GM10248 (cell line): Measurements from ENCODE around the gene AGBL3.
"Not testable (repeated sequence)": the region's sequence is repeated elsewhere in the genome, so short reads cannot be mapped to it uniquely, and the experiment has no call there.

Source experiments
- CTCF ChIA-PET: fragments of 300-600 bp; sonication (Branson Sonifier 250); formaldehyde crosslinking; extraction: SDS; loops from one replicate; lab custom pipeline; 2021; ENCODE audit warnings: antibody characterized with exemption; lab: Yijun Ruan, JAX
- POLR2A ChIA-PET: fragments of 350-650 bp; sonication (Branson Sonifier 250); formaldehyde crosslinking; extraction: SDS; loops from one replicate; lab custom pipeline; 2020; ENCODE audit warnings: antibody characterized with exemption; lab: Yijun Ruan, JAX
- DNase-seq: peaks from one replicate; pipeline ENCODE4 v3.0.0; 2012; ENCODE audit errors: extremely low spot score
- TF ChIP-seq, protein P1 (sequence below): IDR thresholded peaks from 2 replicates; pipeline ENCODE4 v1.5.1; 2012; ENCODE audit warnings: mild to moderate bottlenecking, low read depth; ENCODE audit errors: extremely low read depth, missing control alignments, control extremely low read depth

Gene AGBL3

GRCh38 chr7:135012229-135012628, 25.9 kb downstream of the AGBL3 start:
- POLR2A ChIA-PET = no interaction called here
- DNase-seq = no peak
- CTCF ChIA-PET = interaction anchor here (1.5 kb wide), 1 partner anchor 25 kb away, joined by 5 read pairs; no protein-coding TSS in a partner anchor
- TF ChIP-seq, protein P1, sequence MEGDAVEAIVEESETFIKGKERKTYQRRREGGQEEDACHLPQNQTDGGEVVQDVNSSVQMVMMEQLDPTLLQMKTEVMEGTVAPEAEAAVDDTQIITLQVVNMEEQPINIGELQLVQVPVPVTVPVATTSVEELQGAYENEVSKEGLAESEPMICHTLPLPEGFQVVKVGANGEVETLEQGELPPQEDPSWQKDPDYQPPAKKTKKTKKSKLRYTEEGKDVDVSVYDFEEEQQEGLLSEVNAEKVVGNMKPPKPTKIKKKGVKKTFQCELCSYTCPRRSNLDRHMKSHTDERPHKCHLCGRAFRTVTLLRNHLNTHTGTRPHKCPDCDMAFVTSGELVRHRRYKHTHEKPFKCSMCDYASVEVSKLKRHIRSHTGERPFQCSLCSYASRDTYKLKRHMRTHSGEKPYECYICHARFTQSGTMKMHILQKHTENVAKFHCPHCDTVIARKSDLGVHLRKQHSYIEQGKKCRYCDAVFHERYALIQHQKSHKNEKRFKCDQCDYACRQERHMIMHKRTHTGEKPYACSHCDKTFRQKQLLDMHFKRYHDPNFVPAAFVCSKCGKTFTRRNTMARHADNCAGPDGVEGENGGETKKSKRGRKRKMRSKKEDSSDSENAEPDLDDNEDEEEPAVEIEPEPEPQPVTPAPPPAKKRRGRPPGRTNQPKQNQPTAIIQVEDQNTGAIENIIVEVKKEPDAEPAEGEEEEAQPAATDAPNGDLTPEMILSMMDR = no peak

- ChIA-PET CTCF (interaction anchor here (1.1 to 1.2 kb wide), 2 partner anchors 18 to 22 kb away, joined by 3 read pairs; no protein-coding TSS in a partner anchor), POLR2A (no interaction called here)
- TF ChIP-seq, protein P1 = no peak
- DNase-seq = no peak
These were observed 37.3 kb downstream of the AGBL3 start for GRCh38 chr7:135023622-135024021.

DNA sequence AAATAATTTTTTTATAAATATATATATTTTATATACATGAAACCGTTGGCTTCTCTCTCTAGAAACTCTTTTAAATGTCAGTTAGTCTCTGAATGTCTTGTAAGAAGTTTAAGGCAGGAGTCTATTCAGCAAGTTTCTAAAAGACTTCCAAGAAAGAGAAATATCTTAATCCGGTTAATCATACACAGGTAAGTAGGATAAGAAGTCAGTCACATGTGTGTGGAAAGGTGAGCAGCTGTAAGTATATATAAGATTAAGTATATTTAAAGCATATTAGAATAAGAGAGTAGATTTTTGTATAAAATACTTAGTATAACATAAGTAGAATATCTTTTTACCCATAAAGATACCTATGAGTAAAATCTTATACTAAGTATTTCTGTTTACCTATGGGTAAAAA, 48.9 kb downstream of the AGBL3 start:
- CTCF ChIA-PET = no interaction called here

DNA sequence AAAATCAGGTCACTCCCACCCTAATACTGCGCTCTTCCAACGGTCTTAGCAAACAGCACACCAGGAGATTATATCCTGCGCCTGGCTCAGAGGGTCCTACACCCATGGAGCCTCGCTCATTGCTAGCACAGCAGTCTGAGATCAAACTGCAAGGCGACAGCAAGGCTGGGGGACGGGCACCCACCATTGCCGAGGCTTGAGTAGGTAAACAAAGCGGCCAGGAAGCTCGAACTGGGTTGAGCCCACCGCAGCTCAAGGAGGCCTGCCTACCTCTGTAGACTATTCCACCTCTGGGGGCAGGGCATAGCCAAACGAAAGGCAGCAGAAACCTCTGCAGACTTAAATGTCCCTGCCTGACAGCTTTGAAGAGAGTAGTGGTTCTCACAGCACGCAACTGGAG, 80.7 kb downstream of the AGBL3 start:
- POLR2A ChIA-PET, CTCF ChIA-PET, DNase-seq: not testable (repeated sequence)

More for the DNA sequence above, 48.9 kb downstream of the AGBL3 start:
- DNase-seq = no peak
- TF ChIP-seq, protein P1 = no peak
- POLR2A ChIA-PET = no interaction called here

DNA sequence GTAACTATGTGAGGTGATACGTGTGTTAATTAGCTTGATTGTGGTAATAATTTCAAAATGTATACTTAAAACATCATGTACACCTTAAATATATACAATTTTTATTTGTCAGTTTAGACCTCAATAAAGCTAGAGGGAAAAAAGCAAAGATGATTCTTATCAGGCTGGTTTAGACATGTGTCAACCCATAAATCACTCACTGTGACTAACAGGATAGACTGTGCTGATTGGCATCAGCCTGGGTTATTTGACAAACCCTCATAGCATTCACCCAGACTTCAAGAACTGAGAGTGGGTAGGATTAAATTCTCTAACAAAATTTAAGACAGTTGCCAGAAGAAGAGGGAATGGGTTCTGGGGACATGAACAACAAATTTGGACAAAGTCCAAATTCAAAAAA, 87.8 kb downstream of the AGBL3 start:
- POLR2A ChIA-PET = no interaction called here
- no peak for DNase-seq
- TF ChIP-seq, protein P1 = no peak
- CTCF ChIA-PET = interaction anchor here (1.0 to 1.1 kb wide), 2 partner anchors 10 to 18 kb away, joined by 3 read pairs; no protein-coding TSS in a partner anchor

DNA sequence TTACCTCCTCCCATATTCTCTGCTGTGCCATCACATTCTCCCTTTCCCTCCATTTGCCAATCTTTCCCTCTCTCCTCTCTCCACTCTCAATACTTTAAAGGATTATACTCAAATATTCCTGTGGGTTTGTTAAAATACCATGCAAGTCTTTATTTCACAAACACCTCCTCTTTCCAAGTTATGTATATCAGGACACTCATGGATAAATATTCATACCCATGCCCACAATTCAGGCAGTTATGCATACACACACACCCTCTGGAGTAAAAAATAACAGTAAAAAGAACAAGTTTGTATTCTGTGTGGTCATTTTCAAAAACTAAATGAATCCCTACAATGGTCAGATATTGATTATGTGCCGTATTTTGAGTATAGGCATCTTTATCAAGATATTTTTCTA, 88.2 kb downstream of the AGBL3 start:
- ChIA-PET POLR2A (no interaction called here), CTCF (interaction anchor here (1.0 kb wide), 1 partner anchor 18 kb away, joined by 3 read pairs; no protein-coding TSS in a partner anchor)
- TF ChIP-seq, protein P1 = no peak
- DNase-seq = no peak

DNA sequence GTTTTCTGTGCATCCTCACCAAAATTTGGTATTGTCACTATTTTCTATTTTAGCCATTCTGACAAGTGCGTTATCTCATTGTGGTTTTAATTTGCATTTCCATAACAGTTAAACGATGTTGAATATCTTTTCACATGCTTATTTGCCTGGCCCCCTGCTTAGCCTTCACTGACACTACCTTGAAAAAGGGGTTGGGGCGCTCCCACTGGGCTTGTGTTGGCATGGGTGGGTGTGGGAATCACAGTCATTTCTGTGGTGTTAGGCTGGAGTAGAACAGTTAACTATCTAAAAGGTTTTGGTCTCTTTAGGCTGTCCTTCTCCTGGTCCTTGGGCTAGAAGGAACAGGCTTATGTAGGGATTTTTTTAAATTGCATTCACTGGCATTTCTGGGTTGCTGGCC, 89.4 kb downstream of the AGBL3 start:
- ChIA-PET CTCF (interaction anchor here (1.5 to 1.6 kb wide), 2 partner anchors 10 to 34 kb away, joined by 3 to 4 read pairs; no protein-coding TSS in a partner anchor), POLR2A (no interaction called here)
- no peak for DNase-seq
- TF ChIP-seq, protein P1 = no peak
